Stimulated activated CD4-positive, alpha-beta T cell treated with anti-CD3 and anti-CD28 coated beads, Interleukin-1b, Interleukin-23, amount 100 ng/mL, for 48 hours (primary cell): ENCODE measurements around the gene RHOF.
A peak's percentile ranks its signal among the peaks of the same experiment; 100 is the strongest.
"Not testable (repeated sequence)": the region's sequence is repeated elsewhere in the genome, so short reads cannot be mapped to it uniquely, and the experiment has no call there.

ENCODE experiments used
- DNase-seq: peaks from one replicate; pipeline ENCODE4 v3.0.0-alpha.2; 2020

The RHOF gene

DNA sequence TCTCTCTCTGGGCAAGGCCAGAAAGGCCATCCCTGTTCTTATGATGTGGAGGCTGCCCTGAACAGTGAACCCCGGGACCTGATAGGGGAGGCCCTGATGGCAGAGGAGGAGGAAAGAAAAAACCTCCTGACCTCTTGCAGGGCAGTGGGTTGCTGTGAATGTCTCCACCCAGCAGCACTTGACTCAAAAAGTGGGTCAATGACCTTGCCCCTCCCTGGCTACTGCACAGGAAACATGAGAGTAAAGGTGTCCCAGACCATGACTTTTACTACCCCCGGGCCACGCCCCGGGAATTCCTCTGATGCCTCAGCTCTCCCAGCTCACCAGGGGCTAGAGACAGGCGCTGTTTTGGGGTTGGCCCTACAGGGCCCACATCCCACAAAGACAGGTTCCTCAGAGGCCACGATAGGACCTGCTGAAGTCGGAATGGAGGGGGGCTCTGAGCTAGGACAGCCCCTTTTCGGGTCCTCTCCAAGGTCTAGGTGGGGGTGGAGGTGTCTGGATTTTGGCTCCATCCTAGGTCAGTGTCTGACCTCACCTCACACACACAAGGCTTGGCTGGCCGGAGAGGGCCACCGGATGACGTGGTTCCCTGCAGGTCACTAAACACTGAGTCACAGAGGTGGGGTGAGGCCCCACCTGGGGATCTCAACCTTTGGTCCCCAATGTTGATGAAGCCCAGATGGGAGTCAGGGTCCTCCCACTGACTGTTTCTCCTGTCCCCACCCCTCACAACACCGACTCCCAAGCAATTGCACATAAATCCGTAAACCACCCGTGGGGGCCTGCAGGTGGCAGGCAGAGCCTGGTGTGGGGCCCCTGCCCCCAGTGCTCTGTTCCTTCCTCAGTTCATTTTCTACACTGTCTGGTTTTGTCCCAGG lies 1.6 kb downstream of the RHOF start:
- peak; percentile 34 for DNase-seq

DNA sequence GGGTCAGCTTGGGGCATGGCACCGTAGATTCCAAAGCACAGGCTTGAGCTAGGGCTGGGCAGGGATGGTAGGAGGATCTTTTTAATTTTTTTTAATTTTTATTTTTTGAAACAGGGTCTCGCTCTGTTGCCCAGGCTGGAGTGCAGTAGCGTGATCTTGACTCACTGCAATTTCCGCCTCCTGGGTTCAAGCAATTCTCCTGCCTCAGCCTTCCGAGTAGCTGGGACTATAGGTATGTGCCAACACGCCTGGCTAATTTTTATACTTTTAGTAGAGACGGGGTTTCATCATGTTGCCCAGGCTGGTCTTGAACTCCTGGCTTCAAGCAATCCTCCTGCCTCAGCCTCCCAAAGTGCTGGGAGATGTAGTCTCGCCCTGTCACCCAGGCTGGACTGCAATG lies 2.7 kb downstream of the RHOF start:
- DNase-seq: not testable (repeated sequence)

DNA sequence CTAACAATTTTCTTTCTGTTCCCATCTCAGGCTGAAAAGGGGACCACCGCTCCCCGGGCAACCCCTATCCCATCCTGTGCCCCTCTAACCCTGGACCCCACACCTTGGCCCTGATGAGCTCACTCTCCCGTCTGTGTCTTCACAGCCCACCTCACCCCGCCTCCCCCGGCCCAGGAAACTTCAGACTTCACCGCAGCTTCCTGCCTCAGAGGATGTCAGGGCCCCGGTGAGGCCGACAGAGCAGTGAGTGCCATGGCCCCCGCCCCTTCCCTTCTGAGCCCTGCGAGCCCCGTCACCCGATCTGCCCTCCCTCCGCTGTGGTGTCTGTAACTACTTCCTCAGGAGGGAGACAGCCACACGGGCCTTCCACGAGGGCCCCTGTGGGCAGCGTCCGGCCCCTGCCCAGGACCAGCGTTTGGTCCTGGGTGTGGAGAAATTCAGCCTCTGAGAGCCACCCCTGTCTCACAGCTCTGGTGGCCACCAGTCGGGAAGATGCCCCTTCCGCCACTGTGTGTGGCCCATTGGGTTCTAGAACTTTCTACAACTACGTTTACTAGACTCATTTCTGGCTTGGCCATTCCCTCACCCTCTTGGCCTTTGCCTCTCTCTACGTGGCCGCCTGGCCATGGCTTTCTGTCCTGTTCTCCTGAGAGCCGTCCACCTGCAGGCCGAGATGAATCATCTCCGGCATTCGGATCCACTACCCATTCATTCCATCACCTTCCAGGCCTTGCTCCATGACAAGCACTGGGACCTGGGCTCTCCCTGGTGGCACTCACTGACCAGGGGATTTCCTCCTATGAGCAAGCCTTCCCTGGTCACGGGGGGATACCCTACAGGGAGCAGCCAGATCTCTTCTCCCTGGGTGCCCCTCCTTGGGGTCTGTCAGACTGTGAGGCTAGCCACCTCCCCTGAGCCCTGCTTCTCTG lies 3.4 kb downstream of the RHOF start:
- peak; percentile 93 for DNase-seq

DNA sequence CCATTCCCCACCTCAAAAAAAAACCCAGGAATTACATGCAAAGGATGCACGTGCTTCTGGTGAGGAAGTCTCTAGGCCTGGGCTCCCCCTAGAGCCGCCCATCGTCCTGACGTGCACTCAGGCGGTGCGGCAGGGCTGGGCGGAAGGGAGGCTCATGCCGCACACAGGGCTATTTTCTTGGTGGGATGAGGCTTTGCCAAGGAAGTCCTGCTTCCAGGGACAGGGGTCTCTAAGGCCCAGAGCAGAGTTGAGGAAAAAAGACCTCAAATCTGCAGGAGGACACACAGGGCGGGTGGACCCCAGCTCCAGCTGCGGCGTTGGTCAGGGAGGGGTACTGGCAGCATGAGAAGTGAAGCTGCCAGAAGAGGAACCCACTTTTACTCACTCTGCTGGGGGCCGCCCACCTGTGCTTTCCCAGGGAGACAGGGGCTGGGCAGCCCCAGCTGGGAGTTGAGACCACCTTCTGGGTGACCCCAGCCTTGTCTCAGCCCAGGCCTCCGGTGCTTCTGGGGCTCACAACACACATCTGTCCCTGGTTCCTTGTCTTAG lies 4.2 kb downstream of the RHOF start:
- DNase-seq: peak; percentile 36

DNA sequence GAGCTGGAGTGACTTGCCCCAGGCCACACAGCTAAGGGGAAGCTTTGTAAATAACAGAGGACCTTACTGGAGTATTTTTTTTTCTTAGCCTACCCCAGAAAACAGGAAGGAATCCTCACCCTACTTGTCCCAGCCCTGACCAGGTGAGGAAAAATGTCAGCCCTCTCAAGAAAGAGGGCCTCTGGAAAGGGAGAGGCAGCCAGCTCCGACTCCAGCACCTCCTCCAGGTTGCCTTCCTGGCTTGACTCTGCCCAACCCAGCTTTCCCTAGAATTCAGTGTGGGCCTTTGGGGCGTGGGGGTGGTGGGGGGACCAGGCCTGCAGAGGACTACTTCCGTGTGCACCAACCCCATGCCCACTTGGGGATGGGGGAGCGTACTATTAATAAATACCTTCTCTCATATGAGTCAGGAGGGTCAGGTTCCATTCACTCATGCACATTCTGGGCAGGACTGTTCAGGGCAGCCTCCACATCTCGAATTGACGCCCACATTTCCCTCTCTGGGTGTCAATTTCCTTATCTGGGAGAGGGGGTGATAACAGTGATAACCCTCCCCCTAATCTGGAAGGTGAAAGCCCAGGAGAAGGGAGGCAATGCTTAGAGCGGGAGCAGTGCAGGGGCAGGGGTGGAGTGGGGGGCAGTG lies 5.2 kb downstream of the RHOF start:
- DNase-seq: no peak

DNA sequence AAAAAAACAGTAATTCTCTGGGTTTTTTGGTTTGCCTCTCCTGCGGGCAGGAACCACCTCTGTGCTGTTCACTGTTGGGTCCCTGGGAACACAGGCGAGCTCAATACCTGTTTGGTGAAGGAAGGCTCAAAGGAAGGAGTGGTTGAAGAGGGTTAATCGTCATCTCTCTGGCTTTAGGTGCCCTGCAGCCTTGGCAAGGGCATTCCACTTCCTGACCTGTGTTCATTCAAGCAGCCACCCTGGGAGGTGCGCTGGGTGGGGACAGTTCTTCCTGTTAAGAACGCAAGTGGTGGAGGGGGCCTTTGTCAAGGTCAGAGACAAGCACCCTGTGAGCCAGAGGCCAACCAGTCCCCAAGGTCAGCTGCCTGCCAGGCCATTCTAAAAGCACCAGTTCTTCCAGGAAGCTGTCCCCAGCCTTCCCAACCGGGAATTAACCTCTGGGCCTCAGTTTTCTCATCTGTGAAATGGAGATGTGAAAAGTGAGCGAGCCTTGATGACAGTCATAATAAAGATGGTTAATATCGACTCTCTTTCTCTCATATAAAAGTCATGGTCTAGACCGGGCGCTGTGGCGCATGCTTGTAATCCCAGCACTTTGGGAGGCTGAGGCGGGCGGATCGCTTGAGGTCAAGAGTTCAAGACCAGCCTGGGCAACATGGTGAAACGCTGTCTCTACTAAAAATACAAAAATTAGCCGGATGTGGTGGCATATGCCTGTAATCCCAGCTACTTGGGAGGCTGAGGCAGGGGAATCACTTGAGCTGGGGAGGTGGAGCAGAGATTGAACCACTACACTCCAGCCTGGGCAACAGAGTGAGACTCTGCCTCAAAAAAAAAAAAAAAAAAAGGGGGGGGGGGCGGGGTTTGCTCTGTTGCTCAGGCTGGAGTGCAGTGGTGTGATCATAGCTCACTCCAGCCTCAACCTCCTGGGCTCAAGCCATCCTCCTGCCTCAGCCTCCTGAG lies 6.1 kb downstream of the RHOF start:
- DNase-seq: peak; percentile 36

DNA sequence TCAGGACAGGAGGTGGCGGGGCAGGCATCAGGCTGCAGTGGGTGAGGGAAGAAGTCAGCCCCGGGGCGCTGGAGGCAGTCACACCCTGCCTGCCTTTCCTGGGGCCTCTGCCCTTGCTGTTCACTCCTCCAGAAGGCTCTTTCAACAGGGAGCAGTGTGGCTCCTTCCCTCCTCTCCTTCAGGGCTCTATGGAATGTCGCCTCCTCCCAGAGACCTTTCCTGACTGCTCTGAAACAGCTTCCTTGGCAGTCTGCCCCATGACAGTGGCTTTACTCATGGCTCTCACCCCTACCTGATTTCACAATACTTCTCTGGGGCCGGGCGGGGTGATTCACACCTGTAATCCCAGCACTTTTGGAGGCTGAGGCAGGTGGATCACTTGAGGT lies 7.1 kb downstream of the RHOF start:
- peak; percentile 69 for DNase-seq

DNA sequence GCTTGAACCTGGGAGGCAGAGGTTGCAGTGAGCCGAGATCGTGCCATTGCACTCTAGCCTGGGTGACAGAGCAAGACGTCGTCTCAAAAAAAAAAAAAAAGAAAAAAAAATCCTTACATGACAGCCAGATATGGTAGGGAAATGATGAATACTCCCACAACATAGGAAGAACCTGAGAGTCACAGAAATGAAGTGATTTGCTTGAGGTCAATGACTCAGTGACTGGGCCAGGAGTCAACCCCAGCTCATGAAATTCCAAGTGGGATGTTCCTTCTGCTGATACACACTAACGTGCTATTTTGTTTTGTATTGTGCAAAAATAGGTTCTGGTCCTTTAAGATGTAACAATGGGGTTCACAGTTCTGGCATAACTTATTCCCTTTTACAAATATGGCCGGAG lies 9.0 kb downstream of the RHOF start:
- DNase-seq: no peak

DNA sequence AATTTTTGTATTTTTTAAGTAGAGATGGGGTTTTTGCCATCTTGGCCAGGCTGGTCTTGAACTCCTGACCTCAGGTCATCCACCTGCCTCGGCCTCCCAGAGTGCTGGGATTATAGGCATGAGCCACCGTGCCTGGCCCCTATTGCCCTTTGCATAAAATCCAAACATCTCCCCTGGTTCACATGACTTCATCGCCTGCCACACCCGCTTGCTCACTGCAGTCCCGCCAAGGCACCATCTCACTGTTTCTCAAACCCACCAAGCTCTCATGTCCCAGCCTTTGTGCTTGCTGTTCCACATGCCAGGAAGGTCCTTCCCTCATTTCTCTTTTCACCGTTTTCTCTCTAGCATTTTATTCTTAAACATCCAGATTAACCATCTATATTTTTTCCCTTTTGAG lies 9.7 kb downstream of the RHOF start:
- DNase-seq: no peak

DNA sequence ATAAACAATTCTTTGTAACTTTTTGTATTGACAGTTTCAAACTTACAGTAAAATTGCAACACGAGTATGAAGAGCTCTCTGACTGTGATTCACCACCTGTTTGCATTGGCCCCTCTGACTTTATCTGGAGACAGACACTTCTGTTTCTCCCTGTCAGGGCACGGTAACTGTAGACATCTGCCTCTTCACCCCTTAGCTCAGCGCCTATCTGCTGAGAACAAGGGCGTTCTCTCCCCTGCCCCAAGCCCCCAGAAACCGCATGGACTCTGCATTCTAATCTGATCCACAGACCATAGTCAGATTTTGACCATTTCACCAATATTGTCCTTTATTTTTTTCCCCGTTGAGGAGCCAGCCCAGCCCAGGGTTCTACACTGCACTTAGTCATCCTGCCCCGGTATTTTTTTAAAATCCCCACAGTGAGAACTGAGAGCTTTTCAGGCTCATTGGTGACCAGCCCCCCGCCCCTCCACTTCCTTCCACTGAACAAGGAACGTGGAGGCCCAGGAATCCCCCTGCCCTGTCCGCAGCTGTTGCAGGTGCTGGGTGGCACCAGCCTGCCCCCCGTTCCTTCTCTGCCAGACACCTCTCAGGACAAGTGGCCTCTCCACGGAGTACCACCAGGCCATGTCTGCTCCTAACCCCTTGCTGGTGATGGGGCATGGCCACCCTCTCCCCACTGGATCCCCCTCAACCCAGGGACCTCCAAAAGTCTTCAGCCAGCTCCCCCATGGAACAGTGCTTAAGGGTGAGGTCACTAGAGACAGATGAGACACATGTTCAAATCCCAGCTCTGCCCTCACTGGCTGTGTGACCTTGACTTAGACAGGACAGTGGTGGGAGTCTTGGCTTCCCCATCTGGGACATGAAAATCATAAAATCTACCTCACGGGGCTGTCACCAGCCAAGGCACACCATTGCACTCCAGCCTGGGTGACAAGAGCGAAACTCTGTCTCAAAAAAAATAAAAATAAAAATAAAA lies 11.2 kb downstream of the RHOF start:
- DNase-seq: peak; percentile 66

DNA sequence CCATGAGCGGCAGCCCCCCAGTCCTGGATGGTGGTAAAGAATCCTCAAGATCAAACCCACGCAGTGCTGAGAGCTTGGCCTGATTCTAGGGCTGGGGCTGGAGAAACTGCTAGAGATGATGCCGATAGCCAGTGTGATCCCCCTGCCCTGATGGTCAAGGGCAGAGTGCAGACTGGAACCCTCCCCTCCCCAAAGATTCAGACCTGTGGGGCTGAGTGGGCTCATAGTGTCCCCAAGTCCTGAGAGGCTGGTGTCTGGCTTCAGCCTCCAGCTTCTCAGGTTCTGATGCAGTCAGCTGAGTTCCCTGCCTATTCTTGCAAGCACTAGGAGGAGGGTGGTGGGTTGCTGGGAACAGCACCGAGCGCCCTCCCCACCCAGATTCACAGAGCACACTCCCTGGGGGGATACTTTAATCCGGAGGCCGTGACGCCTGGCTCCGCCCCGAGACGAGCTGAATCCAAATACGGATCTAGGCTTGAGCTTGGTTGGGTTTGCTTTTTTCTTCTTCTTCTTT lies 11.9 kb downstream of the RHOF start:
- no peak for DNase-seq

DNA sequence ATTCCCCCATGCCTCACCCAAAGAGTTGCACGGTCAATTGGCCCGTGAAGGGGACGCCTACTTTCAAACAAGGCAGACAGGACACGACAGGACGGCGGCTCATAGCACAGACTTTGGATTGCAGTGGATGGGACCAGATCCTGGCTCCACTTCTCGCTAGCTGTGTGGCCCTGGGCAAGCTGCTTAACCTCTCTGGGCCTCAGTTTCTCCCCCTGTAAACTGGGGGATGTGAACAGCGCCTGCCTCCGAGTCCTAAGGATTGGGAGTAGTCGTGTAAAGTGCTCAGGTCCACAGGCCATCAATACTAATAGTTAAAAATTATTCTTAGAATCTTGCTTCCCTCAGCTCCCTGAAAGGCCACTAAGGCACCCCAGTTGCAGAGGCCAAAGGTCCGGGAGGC lies 13.1 kb downstream of the RHOF start:
- DNase-seq: no peak

DNA sequence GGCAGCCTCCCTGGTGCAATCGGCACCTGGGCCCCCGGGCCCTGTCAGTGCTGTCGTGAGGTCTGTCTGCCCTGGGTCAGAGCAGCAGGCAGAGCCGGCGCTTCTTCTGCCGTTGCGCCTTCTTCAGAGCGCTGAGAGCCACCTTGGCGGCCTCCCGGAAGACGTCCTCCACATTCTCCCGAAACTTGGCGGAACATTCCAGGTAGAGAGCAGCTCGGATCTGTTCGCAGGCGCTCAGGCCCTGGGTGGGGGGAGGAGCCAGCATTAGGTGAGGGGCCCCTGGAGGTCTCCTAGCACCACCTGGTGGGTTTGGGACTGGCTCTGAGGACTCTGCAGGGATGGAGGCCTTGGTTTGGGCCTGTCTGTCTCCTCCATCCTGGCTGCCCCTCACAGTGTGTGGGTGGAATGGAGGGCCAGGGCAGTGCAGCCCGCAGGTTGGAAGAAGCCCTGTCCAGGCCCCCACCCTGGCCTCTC lies 14.0 kb downstream of the RHOF start:
- no peak for DNase-seq

DNA sequence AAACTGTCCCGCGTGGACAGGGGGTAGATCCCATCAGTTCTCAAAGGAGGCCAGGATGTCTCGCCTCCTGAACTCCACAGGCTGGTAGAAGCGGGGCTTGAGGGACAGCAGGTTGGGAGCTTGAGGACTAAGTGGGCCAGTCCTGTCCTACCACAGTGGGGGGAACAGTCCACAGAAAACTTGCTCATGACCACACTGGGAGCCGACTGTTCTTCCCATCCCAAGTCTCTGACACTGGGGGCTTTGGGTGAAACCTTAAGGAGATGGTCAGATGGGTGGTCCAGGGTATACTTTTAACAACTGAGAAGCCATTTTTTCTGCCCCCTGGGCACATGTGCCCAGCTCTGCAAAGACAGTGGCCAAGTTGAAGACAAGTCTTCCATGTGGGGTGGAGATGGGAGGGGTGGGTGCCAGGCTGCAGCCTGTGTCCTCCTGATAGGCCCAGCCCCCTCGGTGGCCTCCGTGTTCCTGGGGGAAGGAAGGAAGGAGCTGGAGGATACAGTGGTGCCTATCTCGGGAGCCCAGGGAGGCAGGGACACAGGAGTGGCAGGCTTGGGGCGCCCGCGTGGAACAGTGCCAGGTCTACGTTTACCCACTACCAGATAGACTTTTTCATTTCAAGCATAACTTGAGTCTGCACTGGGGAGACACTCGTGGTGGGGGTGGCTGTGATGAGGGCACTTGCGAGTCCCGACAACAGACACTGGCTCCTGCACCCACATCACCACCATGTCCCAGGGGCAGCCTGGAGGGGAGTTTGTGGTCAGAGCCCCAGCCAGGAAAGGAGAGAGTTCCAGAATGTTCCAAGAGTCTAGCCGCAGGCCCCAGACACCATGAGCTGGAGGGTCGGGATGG lies 14.7 kb downstream of the RHOF start:
- DNase-seq: no peak

DNA sequence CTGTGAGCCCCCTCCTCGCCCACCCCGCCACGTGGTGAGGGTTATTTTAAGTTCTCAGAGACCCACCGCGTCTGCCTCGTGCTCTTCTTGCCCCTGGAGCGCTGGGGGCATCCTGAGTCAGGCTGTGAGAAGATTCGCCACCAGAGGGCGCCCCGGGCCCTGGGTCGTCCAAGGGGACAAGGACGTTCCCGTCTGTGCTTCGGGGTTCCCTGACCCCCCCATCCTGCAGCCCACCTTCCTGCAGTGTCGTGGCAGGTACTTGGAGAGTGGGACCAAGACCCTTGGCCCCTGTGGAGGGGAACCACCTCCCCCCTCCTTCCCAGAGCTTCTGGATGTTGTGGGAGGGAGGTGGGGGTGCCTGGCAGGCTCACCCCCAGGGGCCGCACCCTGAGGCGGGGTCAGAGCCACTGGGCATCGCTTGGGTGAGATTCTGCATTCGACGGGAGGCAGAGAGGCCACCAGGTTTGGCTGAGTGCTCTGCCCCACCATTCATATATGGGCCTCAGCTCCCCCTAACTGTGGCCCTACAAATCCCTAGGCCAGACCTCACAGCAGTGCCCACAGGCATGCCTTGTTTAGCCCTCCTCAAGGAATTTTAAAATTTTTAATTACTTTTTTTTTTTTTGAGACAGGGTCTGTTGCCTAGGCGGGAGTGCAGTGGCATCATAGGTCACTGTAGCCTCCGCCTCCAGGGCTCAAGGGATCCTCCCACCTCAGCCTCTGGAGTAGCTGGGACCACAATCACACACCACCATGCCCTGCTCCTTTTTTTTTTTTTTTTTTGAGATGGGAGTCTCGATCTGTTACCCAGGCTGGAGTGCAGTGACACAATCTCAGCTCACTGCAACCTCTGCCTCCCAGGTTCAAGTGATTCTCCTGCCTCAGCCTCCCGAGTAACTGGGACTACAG lies 17.0 kb downstream of the RHOF start:
- DNase-seq: peak; percentile 86

DNA sequence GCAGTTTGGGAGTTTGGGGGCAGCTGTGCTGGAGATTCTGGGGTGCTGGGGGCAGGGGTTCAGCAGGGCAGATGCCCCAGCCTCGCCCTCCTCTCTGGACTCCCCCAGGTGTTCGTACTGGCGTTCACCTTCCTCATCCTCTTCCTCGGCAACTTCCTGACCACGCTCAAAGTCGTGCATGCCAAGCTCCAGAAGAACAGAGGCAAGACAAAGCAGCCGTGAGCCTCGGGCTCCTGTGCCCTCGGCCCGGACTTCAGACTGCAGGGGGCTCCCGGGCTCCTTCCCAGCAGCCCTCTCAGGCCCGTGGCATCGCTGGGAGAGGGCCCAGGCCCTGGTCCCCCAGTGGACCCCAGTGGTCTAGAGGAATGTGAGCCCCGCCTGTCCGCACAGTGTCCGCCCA lies 18.0 kb downstream of the RHOF start:
- no peak for DNase-seq

DNA sequence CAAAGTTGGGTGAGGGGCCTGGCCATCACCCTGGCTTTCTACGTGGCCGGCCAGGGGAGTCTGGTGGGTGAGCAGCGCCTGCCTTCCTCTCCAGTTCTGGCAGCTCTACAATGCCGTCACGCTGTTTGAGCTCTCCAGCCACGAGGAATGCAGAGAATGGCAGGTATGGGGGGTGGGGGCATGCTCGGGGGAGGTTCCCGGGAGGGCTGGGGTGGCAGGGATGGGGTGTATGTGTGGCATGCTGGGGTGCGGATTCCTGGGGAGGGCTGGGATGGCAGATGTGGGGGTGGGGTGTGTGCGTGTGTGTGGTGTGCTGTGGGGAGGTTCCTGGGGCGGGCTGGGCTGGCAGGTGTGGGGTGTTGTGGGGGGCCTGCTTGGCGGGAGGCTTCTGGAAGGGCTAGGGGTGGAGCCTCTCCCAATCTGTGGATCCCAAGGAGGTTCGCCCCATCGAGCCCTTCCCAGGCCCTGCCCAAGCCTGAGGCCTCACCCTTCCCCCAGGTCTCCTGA lies 18.5 kb downstream of the RHOF start:
- DNase-seq: no peak
